ENCODE results near the gene CCDC69. TPM values are rescaled to one million over a fixed set of nuclear protein-coding genes. Genes with fewer than 3 reads are reported as not detected.

The CCDC69 gene
- total and polyA plus RNA-seq, 2 of the 8 experiments (the other 6 are each of a cell fraction or from before 2014, with no cell fraction given) = 8.4 to 10.8 TPM

- no peak overlapping the region for H4K91ac ChIP-seq (replicated peaks; ENCODE audit: insufficient read length, low read length)
- 84% methylated on average over 6 of the region's 6 CpGs; no CpG with 5 or more reads in 1 of the 2 experiments for WGBS, 2 experiments (ENCODE audit: extremely low coverage in 1 of 2, insufficient coverage in 1 of 2, insufficient read length in 1 of 2, insufficient replicate concordance in 2 of 2, low coverage in 1 of 2, low lambda C conversion rate in 2 of 2, missing lambda C conversion rate in 1 of 2)
- no peak overlapping the region for H2BK12ac ChIP-seq (ENCODE audit: low read depth, low read length)
- no peak overlapping the region for H2AK5ac ChIP-seq (ENCODE audit: low read depth, low read length)
- FAIRE-seq = no peak
- H3K18ac ChIP-seq (ENCODE audit: extremely low read depth, low read length) = no peak overlapping the region
- H2BK20ac ChIP-seq (ENCODE audit: low read length) = no peak overlapping the region
- H3K23me2 ChIP-seq (ENCODE audit: low read depth, low read length) = peaks cover 5% of the 10 kb centered on the region; the same call in 1 of the 2 replicates
- H3K23ac ChIP-seq (ENCODE audit: insufficient read length) = no peak overlapping the region
- no peak overlapping the region; the same call in 1 of the 2 replicates for H4K8ac ChIP-seq (ENCODE audit: extremely low read depth, insufficient read depth, low read length)
- DNase-seq (ENCODE audit: low read depth in 1 of 2, low spot score in 2 of 2) = no peak
- no peak overlapping the region for H2BK15ac ChIP-seq (ENCODE audit: low read length)
- H3K4ac ChIP-seq (replicated peaks; ENCODE audit: insufficient read length, low read depth, low read length) = no peak overlapping the region
- H3K56ac ChIP-seq (replicated peaks; ENCODE audit: insufficient read length, low read depth, low read length) = no peak overlapping the region
- H4K5ac ChIP-seq (ENCODE audit: insufficient read length, low read depth, low read length) = no peak overlapping the region
- no peak overlapping the region for H3K4me2 ChIP-seq (ENCODE audit: insufficient read depth in 1 of 2, low read depth in 2 of 2, low read length in 2 of 2)
- H3K27ac ChIP-seq (ENCODE audit: low read depth, low read length) = no peak overlapping the region
- CTCF ChIA-PET (ENCODE audit: partially characterized antibody) = interaction anchor here (0.6 to 4.8 kb wide), 11 partner anchors 12 to 424 kb away, joined by 3 to 75 read pairs (median 3); no protein-coding TSS in a partner anchor
- POLR2A ChIA-PET (ENCODE audit: partially characterized antibody) = no interaction called here
- H2BK5ac ChIP-seq (ENCODE audit: low read depth, low read length) = no peak overlapping the region
- no peak overlapping the region for H3K4me3 ChIP-seq (ENCODE audit: extremely low read depth in 1 of 4, insufficient read depth in 2 of 4, low read depth in 3 of 4, low read length in 4 of 4)
- no peak overlapping the region for H3K9ac ChIP-seq (replicated peaks in 1 of 4; ENCODE audit: extremely low read depth in 1 of 4, low read depth in 3 of 4, low read length in 3 of 4)
- no peak overlapping the region for H3K14ac ChIP-seq (ENCODE audit: insufficient read length)
- no peaks in the 10 kb centered on the region for H3K79me2 ChIP-seq (ENCODE audit: control insufficient read depth in 1 of 2, insufficient read depth in 2 of 2, low read length in 2 of 2)
- H3K4me1 ChIP-seq (replicated peaks in 1 of 4; ENCODE audit: control insufficient read depth in 3 of 4, insufficient read depth in 4 of 4, low read length in 3 of 4) = peaks cover 0 to 9% (median 5%) of the 10 kb centered on the region in 4 experiments; a peak in 6 of 7 replicates
- H4K20me1 ChIP-seq (replicated peaks in 1 of 2; ENCODE audit: control insufficient read depth in 1 of 2, insufficient read depth in 2 of 2, low read length in 2 of 2) = no peaks in the 10 kb centered on the region
- no peaks in the 10 kb centered on the region for H3K9me3 ChIP-seq (ENCODE audit: insufficient read depth in 2 of 2, low read depth in 1 of 2, low read length in 1 of 2)
- H3K36me3 ChIP-seq (ENCODE audit: control insufficient read depth in 2 of 4, insufficient read depth in 4 of 4, low read length in 3 of 4) = no peaks in the 10 kb centered on the region
- no peaks in the 10 kb centered on the region for H3K79me1 ChIP-seq (ENCODE audit: low read depth, low read length)
- H2AFZ ChIP-seq (ENCODE audit: low read length) = no peak overlapping the region
- peaks cover 0 to under 1% (median 0%) of the 10 kb centered on the region in 4 experiments; a peak in 1 of 7 replicates for H3K27me3 ChIP-seq (replicated peaks in 1 of 4; ENCODE audit: control insufficient read depth in 3 of 4, extremely low read depth in 1 of 4, insufficient read depth in 3 of 4, low read length in 3 of 4)
- H2BK120ac ChIP-seq (replicated peaks; ENCODE audit: low read depth, low read length) = no peak overlapping the region
- TF ChIP-seq POU5F1 (IDR thresholded peaks at IDR 0.05; ENCODE audit: low read depth, low read length) (no peak), SIN3A (conservative IDR thresholded peaks at IDR 0.05 in 1 of 2, IDR thresholded peaks at IDR 0.05 in 1 of 2; ENCODE audit: low read depth in 1 of 2, low read length in 2 of 2) (no peak), EZH2 (IDR thresholded peaks at IDR 0.05; ENCODE audit: low read depth, low read length, severe bottlenecking) (no peak), SP2 (IDR thresholded peaks at IDR 0.05; ENCODE audit: low read length) (no peak), SIX5 (IDR thresholded peaks at IDR 0.05; ENCODE audit: low read depth, low read length) (no peak), CEBPB (IDR thresholded peaks at IDR 0.05; ENCODE audit: low read depth, low read length) (no peak), HDAC6 (IDR thresholded peaks at IDR 0.05; ENCODE audit: low read depth, low read length) (no peak), SRF (IDR thresholded peaks at IDR 0.05; ENCODE audit: low read depth, low read length) (no peak), TEAD4 (IDR thresholded peaks at IDR 0.05; ENCODE audit: low read depth, low read length) (no peak), RFX5 (IDR thresholded peaks at IDR 0.05; ENCODE audit: borderline replicate concordance, low read depth, low read length) (no peak)
- TF ChIP-seq, protein P1, sequence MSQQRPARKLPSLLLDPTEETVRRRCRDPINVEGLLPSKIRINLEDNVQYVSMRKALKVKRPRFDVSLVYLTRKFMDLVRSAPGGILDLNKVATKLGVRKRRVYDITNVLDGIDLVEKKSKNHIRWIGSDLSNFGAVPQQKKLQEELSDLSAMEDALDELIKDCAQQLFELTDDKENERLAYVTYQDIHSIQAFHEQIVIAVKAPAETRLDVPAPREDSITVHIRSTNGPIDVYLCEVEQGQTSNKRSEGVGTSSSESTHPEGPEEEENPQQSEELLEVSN (IDR thresholded peaks at IDR 0.05) = no peak
Measured at GRCh38 chr5:151227918-151228447, 4.1 kb upstream of the CCDC69 start.
